Kidney tubule cell (primary cell): ENCODE measurements around the gene LCE1E.
A peak's percentile ranks its signal among the peaks of the same experiment; 100 is the strongest.

Experiments
- DNase-seq: peaks from one replicate; pipeline ENCODE4 v3.0.0-alpha.2; 2018; ENCODE audit warnings: low spot score

Gene LCE1E, protein sequence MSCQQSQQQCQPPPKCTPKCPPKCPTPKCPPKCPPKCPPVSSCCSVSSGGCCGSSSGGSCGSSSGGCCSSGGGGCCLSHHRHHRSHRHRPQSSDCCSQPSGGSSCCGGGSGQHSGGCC

DNA sequence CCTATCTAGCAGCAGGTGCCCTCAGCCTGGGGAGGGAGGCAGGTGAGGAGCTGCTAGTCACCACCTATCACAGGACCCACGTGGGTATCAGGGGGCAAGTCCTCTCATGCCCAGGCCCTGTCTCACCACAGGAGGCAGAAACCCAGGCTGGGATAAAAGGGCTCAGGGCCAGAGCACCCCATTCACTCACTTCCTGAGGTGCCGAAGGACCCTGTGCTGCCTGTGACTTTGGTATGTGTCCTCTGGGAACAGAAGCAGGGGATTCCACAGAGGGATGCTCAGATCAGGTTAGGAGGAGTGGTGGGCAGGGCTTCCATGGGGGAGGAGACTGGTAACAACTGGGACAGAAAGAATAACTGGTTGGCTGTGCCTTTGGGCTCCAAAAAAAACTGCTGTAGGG lies at the start of gene LCE1E:
Gene LCE1E (plus strand): TSS at position 181 of the 400 bp plus-strand sequence. CDS start 1,043 bp downstream, outside the sequence.
- DNase-seq: no peak

DNA sequence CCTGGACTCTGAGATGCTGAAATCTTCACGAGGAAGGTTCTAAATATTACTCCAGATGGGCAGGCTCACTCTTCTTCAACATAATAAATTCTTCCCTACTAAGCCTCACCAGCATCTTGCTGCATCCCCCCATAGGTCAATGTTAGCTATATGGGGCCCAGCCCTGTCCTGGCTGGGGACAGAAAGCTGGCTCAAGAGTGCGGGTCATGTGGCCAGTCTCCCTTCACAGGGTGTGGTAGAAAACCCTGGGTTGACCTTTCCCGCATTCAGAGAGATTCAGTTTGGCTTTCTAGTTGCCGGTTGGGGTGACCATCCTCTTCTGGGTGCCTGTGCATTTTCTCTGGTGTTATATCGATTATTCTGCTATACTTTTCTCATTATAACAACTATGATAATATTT lies 48.1 kb upstream of the LCE1E start:
- DNase-seq: no peak

- no peak for DNase-seq
Observed at GRCh38 chr1:152739841-152740240, 46.2 kb upstream of the LCE1E start.

GRCh38 chr1:152741656-152742055 lies 44.4 kb upstream of the LCE1E start:
- DNase-seq: no peak

GRCh38 chr1:152743371-152744145 lies 42.5 kb upstream of the LCE1E start:
- peak; percentile 14 for DNase-seq

DNA sequence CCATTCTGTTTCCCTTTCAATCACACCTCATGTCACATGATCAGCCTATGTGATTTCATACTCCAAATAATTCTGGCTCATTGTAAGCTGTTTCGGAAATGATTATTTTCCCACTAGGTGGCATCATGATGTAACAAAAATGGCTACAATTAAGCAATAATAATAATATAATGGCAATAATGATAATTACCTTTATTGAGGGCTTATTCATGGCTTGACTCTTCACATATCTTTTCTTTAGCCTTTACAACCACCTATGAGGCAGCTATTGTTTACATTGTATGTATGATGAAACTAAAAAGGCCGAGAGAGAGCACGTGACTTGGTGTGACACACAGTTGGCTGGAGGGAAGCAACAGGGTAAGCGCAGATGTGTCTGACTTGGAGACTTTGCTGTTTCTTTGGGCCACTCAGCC lies 40.8 kb upstream of the LCE1E start:
- DNase-seq: no peak

DNA sequence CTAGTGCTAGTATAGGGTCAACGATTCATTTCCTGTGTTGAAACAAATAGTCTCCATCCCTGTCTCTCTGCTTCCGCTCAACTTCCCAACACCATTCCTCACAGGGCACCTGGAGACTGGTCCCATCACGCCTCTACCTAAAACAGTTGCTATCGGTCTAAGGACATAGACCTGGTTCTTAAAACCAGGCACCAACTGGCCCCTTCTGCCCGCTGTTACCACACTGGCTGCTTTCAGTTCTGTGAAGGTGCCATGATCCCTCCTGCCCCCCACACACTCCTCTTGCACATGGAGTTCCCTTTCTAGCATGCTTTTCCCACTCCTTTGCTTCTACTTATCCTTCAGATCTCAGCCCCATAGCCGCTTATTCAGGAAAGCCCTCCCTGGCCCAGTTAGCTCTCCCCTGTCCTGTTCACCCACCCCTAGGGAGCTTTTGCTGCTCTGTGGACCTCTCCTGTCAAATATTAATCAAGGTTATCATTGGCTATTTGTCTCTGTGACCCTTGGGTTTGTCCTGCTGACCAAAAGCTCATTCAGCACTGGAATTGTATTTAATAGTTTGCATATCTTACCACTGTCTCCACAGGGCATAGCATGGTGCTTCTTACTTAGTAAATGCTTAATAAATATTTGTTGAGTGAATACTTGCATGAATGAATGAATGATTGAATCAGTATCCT lies 40.2 kb upstream of the LCE1E start:
- DNase-seq: no peak

DNA sequence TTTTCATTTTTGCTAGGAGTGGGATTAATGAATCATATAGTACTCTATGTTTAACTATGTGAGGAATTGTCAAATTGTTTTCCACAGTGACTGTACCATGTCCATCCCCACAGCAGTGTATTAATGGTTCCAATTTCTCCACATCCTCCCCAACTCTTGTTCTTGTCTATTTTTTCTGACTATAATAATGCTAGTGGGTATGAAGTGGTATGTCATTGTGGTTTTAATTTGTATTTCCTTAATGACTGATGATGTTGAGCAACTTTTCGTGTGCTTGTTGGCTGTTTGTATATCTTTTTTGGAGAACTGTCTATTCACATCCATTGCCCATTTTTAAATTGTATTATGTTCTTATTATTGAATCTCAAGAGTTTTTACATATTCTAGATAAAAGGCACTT lies 38.2 kb upstream of the LCE1E start:
- no peak for DNase-seq

DNA sequence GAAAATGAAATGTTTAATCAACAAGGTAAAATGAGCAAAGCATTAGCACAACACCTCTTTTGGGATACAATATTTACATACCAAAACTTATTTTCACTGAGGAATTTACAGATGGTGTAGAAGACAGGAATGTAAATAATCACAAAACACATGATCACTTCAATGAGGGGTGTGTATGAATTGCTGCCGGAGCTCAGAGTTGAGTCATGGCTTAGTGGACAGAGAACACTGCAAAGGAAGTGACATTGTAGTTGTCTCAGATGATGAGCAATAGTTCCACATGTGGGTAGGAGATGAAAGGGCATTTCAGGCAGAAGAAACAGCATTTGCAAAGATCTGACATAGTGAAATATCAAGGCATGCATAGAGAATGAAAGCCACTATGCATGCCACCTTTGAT lies 33.8 kb upstream of the LCE1E start:
- peak; percentile 59 for DNase-seq

DNA sequence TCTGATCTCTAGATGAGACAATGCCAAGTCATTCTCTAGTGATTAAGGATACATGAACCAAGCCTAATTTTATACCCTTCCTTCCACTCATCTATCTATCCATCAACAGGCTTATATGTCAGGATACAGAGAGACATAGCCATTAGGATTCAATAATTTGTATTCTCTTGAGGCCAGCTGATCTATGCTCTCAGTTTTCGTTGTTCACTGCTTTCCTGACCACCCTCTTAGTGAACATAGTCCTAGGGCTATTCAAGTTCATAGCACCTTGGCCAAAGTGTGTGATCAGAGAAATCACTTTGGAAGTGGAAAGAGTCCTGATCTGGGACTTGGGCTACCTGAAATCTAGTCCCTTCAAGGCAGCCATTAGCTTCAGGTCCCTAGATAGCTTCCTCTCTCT lies 32.5 kb upstream of the LCE1E start:
- no peak for DNase-seq

DNA sequence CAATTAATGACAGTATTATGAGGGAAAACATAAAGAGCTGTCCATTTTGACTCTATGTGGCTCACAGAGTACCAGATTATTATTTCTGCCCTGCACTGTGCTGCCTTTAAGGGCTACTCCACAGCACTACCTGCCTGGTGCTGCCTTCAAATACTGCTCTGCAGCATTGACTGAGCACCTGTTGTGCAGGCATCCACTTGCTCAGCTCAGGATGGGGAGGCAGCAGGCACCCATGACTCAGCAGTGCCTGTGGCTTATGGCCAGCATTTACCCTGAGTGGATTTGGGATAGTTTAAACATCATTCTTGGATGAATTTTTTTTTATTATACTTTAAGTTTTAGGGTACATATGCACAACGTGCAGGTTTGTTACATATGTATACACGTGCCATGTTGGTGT lies 29.2 kb upstream of the LCE1E start:
- DNase-seq: no peak

DNA sequence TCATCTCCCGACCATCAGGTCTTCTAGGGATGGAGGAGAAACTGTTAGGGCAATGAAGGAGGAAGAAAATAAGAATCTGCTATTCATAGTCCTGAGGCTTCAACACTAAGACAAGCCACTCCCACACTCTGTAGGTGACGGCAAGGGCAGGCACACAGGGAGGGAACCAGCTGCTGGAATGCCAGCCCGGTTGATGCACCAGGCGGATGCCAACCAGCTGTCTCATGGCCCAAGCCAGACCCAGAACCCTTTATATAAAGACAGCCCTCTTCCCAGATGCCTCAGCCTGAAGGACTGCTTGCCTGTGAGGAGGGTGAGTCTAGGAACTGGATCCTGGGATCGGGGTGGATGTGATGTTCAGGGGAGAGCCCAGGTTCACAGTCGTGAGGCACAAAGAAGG lies 28.3 kb upstream of the LCE1E start, which contains the start of gene KPRP:
Gene KPRP (plus strand): TSS at position 279 of the 400 bp plus-strand sequence. CDS start 1,564 bp downstream, outside the sequence.
- no peak for DNase-seq

- DNase-seq: no peak
Observed at GRCh38 chr1:152758636-152759035, 27.4 kb upstream of the LCE1E start.

GRCh38 chr1:152759453-152760173 lies 26.4 kb upstream of the LCE1E start:
- no peak for DNase-seq

- no peak for DNase-seq
Observed at GRCh38 chr1:152760551-152761190, 25.4 kb upstream of the LCE1E start.

DNA sequence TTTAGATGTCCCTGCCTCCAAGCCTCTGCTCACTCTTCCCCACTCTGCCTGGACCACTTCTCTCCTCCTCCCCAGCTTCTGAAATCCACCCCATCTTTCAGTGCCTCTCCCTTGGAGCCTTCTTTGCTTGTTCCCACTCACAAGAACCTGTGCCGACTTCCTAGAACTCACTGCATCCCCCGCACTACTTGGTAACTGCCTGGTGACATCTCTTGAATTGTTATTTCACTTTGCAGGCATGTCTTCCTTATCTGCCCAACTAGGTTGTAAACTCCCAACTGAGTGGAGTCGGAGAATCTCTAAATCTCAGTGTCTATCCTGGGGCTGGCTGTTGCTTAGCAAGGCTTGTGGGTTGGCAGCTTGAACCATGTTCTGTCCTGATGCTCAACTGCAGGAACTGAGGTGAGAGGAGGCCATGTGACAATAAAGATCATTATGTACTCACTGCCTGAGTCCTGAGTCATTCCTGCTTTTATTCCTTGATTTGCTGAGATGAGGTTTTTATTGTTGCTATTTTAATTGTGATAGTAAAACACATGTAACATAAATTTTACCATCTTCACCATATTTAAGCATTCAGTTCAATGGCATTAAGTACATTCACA lies 24.3 kb upstream of the LCE1E start:
- no peak for DNase-seq

GRCh38 chr1:152768847-152769533 lies 17.1 kb upstream of the LCE1E start:
- DNase-seq: no peak

DNA sequence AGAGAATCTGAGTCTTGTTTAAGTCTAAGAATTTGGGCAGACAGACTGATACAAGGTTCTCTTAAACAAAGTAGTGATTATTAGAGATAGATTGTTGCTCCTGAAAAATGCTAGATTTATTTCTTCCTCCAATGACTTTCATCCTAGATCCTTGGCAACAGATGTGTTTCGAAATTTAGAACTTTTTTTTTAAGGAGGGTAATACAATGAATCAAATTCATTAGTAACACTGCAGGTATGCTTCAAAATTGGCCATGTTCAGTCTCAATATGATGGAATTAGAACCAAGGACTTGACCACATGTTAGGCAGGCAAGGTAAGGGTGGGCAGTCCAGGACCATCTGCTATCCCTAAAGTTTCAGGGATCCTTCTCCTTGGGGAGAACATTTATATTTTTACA lies 15.6 kb upstream of the LCE1E start:
- no peak for DNase-seq

DNA sequence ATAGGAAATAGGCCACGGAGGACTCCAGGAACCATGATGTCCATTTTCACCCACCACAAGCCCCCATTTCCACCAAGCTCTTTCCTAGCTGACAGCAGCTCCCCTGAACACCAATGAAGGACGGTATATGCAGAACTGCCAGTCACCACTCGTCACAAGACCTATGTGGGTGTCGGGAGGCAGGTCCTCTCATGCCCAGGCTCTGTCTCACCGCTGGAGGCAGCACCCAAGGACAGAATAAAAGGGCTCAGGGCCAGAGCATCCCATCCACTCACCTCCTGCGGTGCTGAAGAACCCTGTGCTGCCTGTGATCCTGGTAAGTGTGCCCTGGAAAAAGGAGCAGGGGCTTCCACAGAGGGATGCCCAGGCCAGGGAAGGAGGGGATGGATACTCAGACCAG lies 11.2 kb upstream of the LCE1E start, which contains the start of gene LCE1F:
Gene LCE1F (plus strand): TSS at position 266 of the 400 bp plus-strand sequence. CDS start 1,232 bp downstream, outside the sequence.
- no peak for DNase-seq

DNA sequence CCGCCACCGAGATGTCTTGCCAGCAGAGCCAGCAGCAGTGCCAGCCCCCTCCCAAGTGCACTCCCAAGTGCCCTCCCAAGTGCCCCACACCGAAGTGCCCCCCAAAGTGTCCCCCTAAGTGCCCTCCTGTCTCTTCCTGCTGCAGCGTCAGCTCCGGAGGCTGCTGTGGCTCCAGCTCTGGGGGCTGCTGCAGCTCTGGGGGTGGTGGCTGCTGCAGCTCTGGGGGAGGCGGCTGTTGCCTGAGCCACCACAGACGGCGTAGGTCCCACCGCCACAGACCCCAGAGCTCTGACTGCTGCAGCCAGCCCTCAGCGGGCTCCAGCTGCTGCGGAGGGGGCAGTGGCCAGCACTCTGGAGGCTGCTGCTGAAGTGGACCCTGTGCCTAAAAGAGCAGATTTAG lies 9.7 kb upstream of the LCE1E start:
- no peak for DNase-seq
